Body of pancreas (tissue), 4 donors: ENCODE data around the gene ING5. TPM values are rescaled to one million over a fixed set of nuclear protein-coding genes. Genes with fewer than 3 reads are reported as not detected.

Experiments
- ATAC-seq: fragments of 150-250 bp; one replicate; pipeline ENCODE4 v1.9.1; 2016
- DNase-seq, 4 donors: peaks; one replicate each; pipeline ENCODE4 v3.0.0-alpha.2; 2019
- H3K27ac ChIP-seq, 4 donors: fragments of 200-600 bp; sonication (generic); 1 replicate in 3 of 4; 2 replicates in 1 of 4; pipeline versions ENCODE4 v1.5.1 to v1.6.1; 2016 to 2019; ENCODE audit warnings: mild to moderate bottlenecking in 1 of 4, mixed read lengths in 1 of 4, moderate library complexity in 1 of 4
- H3K27me3 ChIP-seq, 2 donors: fragments of 200-600 bp; sonication (generic); one replicate each; pipeline ENCODE4 v1.6.0; 2016; ENCODE audit warnings: mild to moderate bottlenecking in 1 of 2
- H3K36me3 ChIP-seq, 2 donors: fragments of 200-600 bp; sonication (generic); replicated peaks in 1 of 2; 2 replicates each; pipeline ENCODE4 v1.5.1; 2016; ENCODE audit warnings: low read depth in 2 of 2; ENCODE audit not compliant: insufficient read depth in 1 of 2
- H3K4me1 ChIP-seq: fragments of 200-600 bp; sonication (generic); one replicate; pipeline ENCODE4 v1.6.0; 2016
- H3K4me3 ChIP-seq, 2 donors: fragments of 200-600 bp; sonication (generic); 1 replicate in 1 of 2; 2 replicates in 1 of 2; pipeline ENCODE4 v1.5.1; 2016 to 2019
- H3K9me3 ChIP-seq, 3 donors: fragments of 200-600 bp; sonication (generic); 1 replicate in 2 of 3; 2 replicates in 1 of 3; pipeline ENCODE4 v1.5.1; 2016
- CTCF ChIP-seq, 7 experiments: fragments of 450-650 bp in 4 of 7; fragments of 200-600 bp in 3 of 7; sonication (generic) in 3 of 7; IDR thresholded peaks; one replicate each; pipeline ENCODE4 v1.5.1; 2016 to 2019; ENCODE audit warnings: antibody characterized with exemption in 7 of 7
- POLR2A ChIP-seq, 3 donors: fragments of 450-650 bp; IDR thresholded peaks; one replicate each; pipeline ENCODE4 v1.6.1; 2016; ENCODE audit warnings: antibody characterized with exemption in 3 of 3, mild to moderate bottlenecking in 2 of 3
- WGBS, 2 donors: methylation state at CpG; one replicate each; pipeline ENCODE4 v1.1.5; 2017; 5-methylcytosine and 5-hydroxymethylcytosine counted together
- intact Hi-C: fragments of 100-400 bp; cut with DNase I; formaldehyde crosslinking; loops from one replicate; pipeline ENCODE4 v1.15.1; 2023
- total RNA-seq, 2 donors: library from RNA; depleted of rRNA; stranded (reverse); fragments of >200 nt; gene quantifications; one replicate each; pipeline ENCODE4 v1.1.0, GENCODE V29; 2016

ING5 gene
- total RNA-seq, 2 donors from 2014 or later, result 28.5 to 89.0 TPM

- peaks cover 8% of the 10 kb centered on the region for H3K4me1 ChIP-seq
- H3K4me3 ChIP-seq, result no peak overlapping the region
- TF ChIP-seq POLR2A (IDR thresholded peaks at IDR 0.05), result no peak
- no peak for TF ChIP-seq CTCF (IDR thresholded peaks at IDR 0.05)
- intact Hi-C loops, result no loop called here
- no peaks in the 10 kb centered on the region for H3K27me3 ChIP-seq
- ATAC-seq, result no peak
- no peak overlapping the region for H3K27ac ChIP-seq
- 92 to 93% methylated on average over 12 of the region's 12 CpGs for WGBS, 2 donors
- no peak for DNase-seq
- no peaks in the 10 kb centered on the region for H3K9me3 ChIP-seq
- H3K36me3 ChIP-seq, result peaks cover 9 to 14% of the 10 kb centered on the region in 2 donors
Measured at GRCh38 chr2:241654551-241654950, 47.3 kb upstream of the ING5 start.

- Histone ChIP-seq H3K4me1 (peaks cover 13% of the 10 kb centered on the region), H3K27ac (no peak overlapping the region), H3K27me3 (no peaks in the 10 kb centered on the region), H3K36me3 (peaks cover 9 to 14% of the 10 kb centered on the region in 2 donors), H3K4me3 (no peak overlapping the region), H3K9me3 (no peaks in the 10 kb centered on the region)
- TF ChIP-seq POLR2A (IDR thresholded peaks at IDR 0.05), result no peak
- TF ChIP-seq CTCF (IDR thresholded peaks at IDR 0.05), result no peak
- no peak for DNase-seq
- no peak for ATAC-seq
- intact Hi-C loops, result no loop called here
- 89 to 96% methylated on average over 16 of the region's 17 CpGs for WGBS, 2 donors
Measured at GRCh38 chr2:241655516-241656189, 46.2 kb upstream of the ING5 start.

GRCh38 chr2:241656190-241656741 lies 45.6 kb upstream of the ING5 start:
- ATAC-seq, result no peak
- no peak overlapping the region for H3K27ac ChIP-seq
- 93 to 94% methylated on average over 10 to 13 of the region's 13 CpGs for WGBS, 2 donors
- no peak overlapping the region for H3K4me3 ChIP-seq
- no peaks in the 10 kb centered on the region for H3K27me3 ChIP-seq
- peaks cover 19% of the 10 kb centered on the region for H3K4me1 ChIP-seq
- intact Hi-C loops, result no loop called here
- no peak for TF ChIP-seq POLR2A (IDR thresholded peaks at IDR 0.05)
- TF ChIP-seq CTCF (IDR thresholded peaks at IDR 0.05), result no peak
- peaks cover 9 to 14% of the 10 kb centered on the region in 2 donors for H3K36me3 ChIP-seq
- DNase-seq, result no peak
- no peaks in the 10 kb centered on the region for H3K9me3 ChIP-seq

- Histone ChIP-seq H3K9me3 (no peaks in the 10 kb centered on the region), H3K27me3 (no peaks in the 10 kb centered on the region), H3K36me3 (peaks cover 9 to 10% of the 10 kb centered on the region in 2 donors), H3K4me1 (peaks cover 23% of the 10 kb centered on the region), H3K27ac (no peak overlapping the region), H3K4me3 (no peak overlapping the region)
- no peak for ATAC-seq
- DNase-seq, result no peak
- intact Hi-C loops, result no loop called here
- 93 to 94% methylated on average over 8 to 14 of the region's 15 CpGs for WGBS, 2 donors
- TF ChIP-seq POLR2A (IDR thresholded peaks at IDR 0.05) (no peak), CTCF (IDR thresholded peaks at IDR 0.05) (no peak)
Measured at GRCh38 chr2:241657786-241658254, 44.0 kb upstream of the ING5 start.
